Measurements from ENCODE around the gene SLC35D2.

DNA sequence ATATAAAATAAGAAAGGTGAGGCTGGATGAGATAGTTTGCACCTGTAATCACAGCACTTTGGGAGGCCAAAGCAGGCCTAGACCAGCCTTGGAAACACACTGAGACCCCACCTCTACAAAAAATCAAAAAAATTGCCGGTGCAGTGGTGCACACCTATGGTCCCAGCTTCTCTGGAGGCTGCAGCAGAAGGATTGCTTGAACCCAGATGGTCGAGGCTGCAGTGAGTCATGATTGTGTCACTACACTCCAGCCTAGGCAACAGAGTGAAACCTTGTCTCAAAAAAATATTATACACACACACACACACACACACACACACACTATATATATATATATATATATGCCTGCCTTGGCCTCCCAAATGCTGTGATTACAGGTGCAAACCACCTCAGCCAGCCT, 1.3 kb downstream of the SLC35D2 start:
- TF ChIP-seq POLR2AphosphoS5 (IDR thresholded peaks at IDR 0.05; ENCODE audit: low read depth, low read length), result no peak
- TF ChIP-seq JUND (IDR thresholded peaks at IDR 0.05), result no peak
- TF ChIP-seq YY1 (IDR thresholded peaks at IDR 0.05; ENCODE audit: extremely low read depth, insufficient replicate concordance, low read depth, low read length), result no peak
- TF ChIP-seq, protein P1, sequence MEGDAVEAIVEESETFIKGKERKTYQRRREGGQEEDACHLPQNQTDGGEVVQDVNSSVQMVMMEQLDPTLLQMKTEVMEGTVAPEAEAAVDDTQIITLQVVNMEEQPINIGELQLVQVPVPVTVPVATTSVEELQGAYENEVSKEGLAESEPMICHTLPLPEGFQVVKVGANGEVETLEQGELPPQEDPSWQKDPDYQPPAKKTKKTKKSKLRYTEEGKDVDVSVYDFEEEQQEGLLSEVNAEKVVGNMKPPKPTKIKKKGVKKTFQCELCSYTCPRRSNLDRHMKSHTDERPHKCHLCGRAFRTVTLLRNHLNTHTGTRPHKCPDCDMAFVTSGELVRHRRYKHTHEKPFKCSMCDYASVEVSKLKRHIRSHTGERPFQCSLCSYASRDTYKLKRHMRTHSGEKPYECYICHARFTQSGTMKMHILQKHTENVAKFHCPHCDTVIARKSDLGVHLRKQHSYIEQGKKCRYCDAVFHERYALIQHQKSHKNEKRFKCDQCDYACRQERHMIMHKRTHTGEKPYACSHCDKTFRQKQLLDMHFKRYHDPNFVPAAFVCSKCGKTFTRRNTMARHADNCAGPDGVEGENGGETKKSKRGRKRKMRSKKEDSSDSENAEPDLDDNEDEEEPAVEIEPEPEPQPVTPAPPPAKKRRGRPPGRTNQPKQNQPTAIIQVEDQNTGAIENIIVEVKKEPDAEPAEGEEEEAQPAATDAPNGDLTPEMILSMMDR (IDR thresholded peaks at IDR 0.05 in 2 of 3, conservative IDR thresholded peaks at IDR 0.05 in 1 of 3; ENCODE audit: borderline replicate concordance in 1 of 3, insufficient read depth in 1 of 3, low read depth in 2 of 3, low read length in 2 of 3), result no peak
- TF ChIP-seq EZH2 (IDR thresholded peaks at IDR 0.05), result no peak
- no peak for TF ChIP-seq EZH2phosphoT487 (IDR thresholded peaks at IDR 0.05; ENCODE audit: borderline replicate concordance)
- no peak for TF ChIP-seq REST (IDR thresholded peaks at IDR 0.05; ENCODE audit: low read depth)
- TF ChIP-seq POLR2A (IDR thresholded peaks at IDR 0.05; ENCODE audit: borderline replicate concordance, extremely low read depth, insufficient read depth, insufficient read length), result no peak
- no peak for TF ChIP-seq ZNF274 (IDR thresholded peaks at IDR 0.05; ENCODE audit: low read depth, low read length)
- no peak for TF ChIP-seq ELF1 (IDR thresholded peaks at IDR 0.05; ENCODE audit: borderline replicate concordance, low read depth)
- no peak for TF ChIP-seq RAD21 (IDR thresholded peaks at IDR 0.05; ENCODE audit: low read depth)
- TF ChIP-seq SP1 (IDR thresholded peaks at IDR 0.05; ENCODE audit: low read depth), result no peak
- TF ChIP-seq, protein P2, sequence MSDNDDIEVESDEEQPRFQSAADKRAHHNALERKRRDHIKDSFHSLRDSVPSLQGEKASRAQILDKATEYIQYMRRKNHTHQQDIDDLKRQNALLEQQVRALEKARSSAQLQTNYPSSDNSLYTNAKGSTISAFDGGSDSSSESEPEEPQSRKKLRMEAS (IDR thresholded peaks at IDR 0.05), result no peak
